Smooth muscle cell of the umbilical artery (primary cell): Measurements from ENCODE around the gene ATP8B1. TPM values are rescaled to one million over a fixed set of nuclear protein-coding genes. Genes with fewer than 3 reads are reported as not detected.

Experiments used
- total RNA-seq: library from RNA; depleted of rRNA; stranded (reverse); fragments of >200 nt; gene quantifications from 2 replicates; pipeline ENCODE4 v1.2.3, GENCODE V29; 2014

Gene ATP8B1
- total RNA-seq, result 9.5 and 74.6 TPM in 2 replicates

DNA sequence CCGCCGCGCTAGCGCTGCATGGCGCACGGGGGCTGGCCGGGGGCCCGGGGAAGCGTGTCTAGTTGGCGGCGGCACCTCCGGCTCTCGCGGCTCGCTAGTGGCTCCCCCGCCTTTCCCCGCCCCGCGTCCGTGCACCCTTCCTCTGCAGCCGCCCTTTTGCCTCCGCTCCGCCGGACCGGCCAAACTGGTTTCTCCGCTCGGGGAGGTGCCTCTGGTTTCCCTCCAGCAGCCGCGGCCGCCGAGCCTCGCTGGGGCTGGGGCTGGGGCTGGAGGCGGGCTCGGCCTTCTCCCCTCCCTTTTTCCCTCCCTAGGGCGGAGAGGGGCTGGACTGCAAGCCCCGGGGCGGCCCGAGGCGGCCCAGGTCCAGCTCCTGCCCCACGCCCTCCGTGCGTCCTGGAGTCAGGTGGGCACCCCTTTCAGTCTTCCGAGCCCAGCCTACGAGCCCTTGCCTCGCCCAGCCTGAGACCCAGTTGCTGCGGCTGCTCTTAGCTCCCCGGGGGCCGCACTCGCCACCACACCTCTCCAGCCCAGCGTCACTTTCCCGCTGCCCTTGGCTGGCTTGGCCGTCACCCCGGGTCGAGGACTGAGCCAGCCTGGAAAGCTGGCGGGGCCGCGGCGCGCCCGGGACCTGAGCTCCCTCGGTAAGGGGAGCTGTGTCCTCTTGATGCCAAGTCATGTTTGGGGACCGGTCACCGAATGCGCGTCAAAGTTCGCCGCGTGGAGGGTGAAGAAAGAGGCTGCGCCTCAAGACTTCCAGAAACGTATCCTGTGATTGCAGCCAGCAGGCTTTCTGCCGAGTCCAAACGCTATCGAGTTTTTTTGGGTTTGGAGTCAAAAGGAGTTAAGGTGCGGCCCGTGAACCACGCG lies at the start of gene ATP8B1:
Gene ATP8B1, minus strand, starts transcription at position 213 of the 867 bp plus-strand sequence. CDS start 71,508 bp downstream, outside the sequence.

Other genes with a start within 250 kb of the ATP8B1 start
- gene FECH, start 216.6 kb downstream of the ATP8B1 start, total RNA-seq, result 25.8 and 29.0 TPM in 2 replicates
- 235 and 244 TPM in 2 replicates for gene NARS1, start 181.5 kb downstream of the ATP8B1 start, total RNA-seq
- gene NEDD4L, start 240.9 kb upstream of the ATP8B1 start, total RNA-seq, result 7.4 and 9.4 TPM in 2 replicates